ENCODE measurements around the gene BCL2L14.

- TF ChIP-seq CTCF (optimal IDR thresholded peaks at IDR 0.05 in 1 of 3, IDR thresholded peaks at IDR 0.05 in 1 of 3, conservative IDR thresholded peaks at IDR 0.05 in 1 of 3; ENCODE audit: extremely low read depth in 1 of 3, insufficient read depth in 2 of 3, low read length in 3 of 3) (no peak), EZH2 (IDR thresholded peaks at IDR 0.05; ENCODE audit: low read length) (no peak)
Measured at GRCh38 chr12:12115514-12115913, 44.8 kb downstream of the BCL2L14 start.
